GM10266 (cell line): ENCODE measurements around the gene KNTC1.
A peak's percentile ranks its signal among the peaks of the same experiment; 100 is the strongest.
"Not testable (repeated sequence)": the region's sequence is repeated elsewhere in the genome, so short reads cannot be mapped to it uniquely, and the experiment has no call there.

Experiments used
- DNase-seq: peaks from one replicate; pipeline ENCODE4 v3.0.0; 2012; ENCODE audit errors: extremely low spot score
- CTCF ChIP-seq: IDR thresholded peaks from 2 replicates; pipeline ENCODE4 v1.5.1; 2012; ENCODE audit warnings: mild to moderate bottlenecking, low read depth; ENCODE audit not compliant: control insufficient read depth, insufficient read depth; ENCODE audit errors: missing control alignments

Gene KNTC1

GRCh38 chr12:122526683-122527477, at the start of gene KNTC1, which contains the start of gene RSRC2:
KNTC1 (plus strand) TSS chr12:122527249; CDS start chr12:122530064, 2,815 bp downstream.
RSRC2 (minus strand) TSS chr12:122526936; CDS start chr12:122526853, 83 bp downstream.
- peak; percentile 93 for DNase-seq
- no peak for TF ChIP-seq CTCF

DNA sequence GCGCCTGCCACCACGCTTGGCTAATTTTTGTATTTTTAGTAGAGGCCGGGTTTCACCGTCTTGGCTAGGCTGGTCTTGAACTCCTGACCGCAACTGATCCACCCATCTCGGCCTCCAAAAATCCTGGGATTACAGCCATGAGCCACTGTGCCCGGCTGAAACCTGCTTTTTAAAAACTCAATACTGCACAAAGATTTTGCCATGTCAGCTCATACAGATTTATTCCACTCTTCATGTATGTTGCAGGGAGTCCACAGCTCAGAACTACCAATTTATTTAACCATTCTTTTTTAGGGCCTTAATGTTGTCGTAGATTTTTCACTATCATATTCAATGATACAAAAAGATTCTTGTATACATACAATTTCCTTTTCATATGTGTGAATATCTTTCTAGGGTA, 46.3 kb upstream of the KNTC1 start:
- DNase-seq, result no peak
- no peak for TF ChIP-seq CTCF

- no peak for DNase-seq
- TF ChIP-seq CTCF, result no peak
Observed at GRCh38 chr12:122481861-122482260, 45.2 kb upstream of the KNTC1 start.

DNA sequence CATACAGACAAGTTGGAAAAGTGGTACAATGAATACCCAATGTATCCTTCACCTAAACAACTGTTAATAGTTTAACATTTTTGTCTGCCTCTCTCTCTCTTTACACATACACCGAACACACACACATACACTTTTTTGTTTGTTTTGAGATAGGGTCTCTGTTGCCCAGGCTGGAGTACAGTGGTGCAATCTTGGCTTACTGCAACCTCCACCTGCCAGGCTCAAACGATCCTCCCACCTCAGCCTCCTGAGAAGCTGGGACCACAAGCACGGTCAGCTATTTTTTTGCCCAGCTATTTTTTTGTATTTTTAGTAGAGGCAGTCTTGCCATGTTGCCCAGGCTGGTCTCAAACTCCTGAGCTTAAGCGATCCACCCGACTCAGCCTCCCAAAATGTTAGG, 43.1 kb upstream of the KNTC1 start:
- TF ChIP-seq CTCF, result no peak
- no peak for DNase-seq

DNA sequence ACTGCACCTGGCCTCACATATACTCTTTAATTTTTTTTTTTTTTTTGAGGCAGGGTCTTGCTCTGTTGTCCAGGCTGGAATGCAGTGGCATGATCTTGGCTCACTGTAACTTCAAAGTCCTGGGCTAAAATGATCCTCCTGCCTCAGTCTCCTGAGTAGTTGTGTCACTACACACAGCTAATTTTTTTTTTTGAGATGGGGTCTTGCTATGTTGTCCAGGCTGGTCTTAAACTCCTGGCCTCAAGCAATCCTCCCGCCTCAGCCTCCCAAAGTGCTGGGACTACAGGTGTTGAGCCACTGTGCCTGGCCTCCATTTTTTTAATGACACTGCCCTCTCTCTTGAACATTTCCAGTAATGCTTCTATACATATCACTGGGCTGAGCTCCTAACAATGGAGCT, 42.7 kb upstream of the KNTC1 start:
- not testable (repeated sequence) for DNase-seq

DNA sequence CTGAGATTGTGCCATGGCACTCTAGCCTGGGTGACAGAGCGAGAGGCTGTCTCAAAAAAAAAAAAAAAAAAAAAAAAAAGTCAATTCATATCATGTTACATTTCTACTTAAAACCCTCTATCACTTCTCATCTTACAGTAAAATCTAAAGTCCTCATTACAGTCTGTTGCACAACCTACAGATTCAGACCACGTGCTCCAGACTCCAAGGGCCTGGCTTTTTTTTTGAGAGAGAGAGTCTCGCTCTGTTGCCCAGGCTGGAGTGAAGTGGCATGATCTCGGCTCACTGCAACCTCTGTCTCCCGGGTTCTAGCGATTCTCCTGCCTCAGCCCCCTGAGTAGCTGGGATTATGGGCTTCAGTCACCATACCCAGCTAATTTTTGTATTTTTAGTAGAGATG, 40.7 kb upstream of the KNTC1 start:
- DNase-seq, result not testable (repeated sequence)

DNA sequence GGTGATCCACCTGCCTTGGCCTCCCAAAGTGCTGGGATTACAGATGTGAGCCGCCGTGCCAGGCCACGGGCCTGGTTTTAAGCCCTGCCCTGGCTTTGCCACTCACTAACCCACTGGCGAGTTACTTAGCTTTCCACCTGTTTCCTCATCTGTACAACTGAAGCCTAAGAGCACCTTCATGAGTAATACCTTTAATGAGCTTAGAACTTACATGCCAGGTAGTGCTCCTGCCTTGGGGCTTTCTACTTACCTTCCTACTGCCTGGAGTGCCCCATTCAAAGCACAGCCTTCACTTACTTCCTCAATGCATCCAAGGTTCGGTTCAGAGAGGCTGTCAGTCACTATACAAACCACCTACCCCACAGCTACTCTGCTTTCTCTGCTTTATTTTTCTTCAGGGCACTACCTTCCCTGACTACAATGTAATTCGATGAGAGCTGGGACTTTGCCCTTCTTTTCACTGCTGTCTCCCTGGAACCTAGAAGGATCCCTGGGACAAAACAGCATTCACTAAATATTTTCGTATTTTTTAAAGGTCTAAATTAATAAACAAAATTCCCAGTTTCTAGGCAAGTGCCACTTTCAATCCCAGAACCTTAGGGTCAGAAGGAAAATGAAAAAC, 40.1 kb upstream of the KNTC1 start:
- DNase-seq, result no peak

DNA sequence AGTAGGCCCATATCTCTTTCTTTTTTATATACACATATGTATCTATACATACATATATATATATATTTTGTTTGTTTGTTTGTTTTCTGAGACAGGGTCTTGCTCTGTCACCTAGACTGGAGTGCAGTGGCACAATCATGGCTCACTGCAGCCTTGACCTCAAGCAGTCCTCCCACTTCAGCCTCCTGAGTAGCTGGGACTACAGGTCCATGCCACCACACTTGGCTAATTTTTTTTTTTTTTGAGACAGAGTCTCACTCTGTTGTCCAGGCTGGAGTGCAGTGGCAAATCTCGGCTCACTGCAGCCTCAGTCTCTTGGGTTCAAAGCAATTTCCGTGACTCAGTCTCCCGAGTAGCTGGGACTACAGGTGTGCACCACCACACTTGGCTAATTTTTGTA, 39.2 kb upstream of the KNTC1 start:
- DNase-seq, result not testable (repeated sequence)

More for the DNA sequence above, 40.1 kb upstream of the KNTC1 start:
- TF ChIP-seq CTCF, result no peak

DNA sequence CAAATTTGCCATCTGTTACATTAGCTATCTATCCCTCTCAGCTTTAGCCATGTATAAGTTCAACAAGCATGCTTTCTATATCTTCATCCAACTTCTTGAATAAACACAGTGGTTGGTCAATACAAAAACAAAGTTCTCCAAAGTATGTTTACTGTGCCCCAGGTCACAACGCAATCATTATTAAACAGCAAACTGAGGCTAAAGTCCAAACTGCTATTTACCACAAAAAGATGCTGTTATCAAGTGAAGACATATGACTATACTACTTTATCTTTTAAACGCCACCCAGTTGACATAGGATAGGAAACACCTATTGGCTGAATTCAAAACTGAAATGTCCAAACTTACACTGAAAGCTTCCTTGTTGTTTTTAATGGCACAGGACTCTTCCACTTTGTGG, 38.0 kb upstream of the KNTC1 start:
- DNase-seq, result no peak
- TF ChIP-seq CTCF, result no peak
